CD4-positive, alpha-beta T cell treated with Interleukin-21 for 1 hour (primary cell): ENCODE measurements around the gene DPYSL4.
A peak's percentile ranks its signal among the peaks of the same experiment; 100 is the strongest.

ENCODE experiments used
- DNase-seq: peaks from one replicate; pipeline ENCODE4 v3.0.0-alpha.2; 2020

Gene DPYSL4

DNA sequence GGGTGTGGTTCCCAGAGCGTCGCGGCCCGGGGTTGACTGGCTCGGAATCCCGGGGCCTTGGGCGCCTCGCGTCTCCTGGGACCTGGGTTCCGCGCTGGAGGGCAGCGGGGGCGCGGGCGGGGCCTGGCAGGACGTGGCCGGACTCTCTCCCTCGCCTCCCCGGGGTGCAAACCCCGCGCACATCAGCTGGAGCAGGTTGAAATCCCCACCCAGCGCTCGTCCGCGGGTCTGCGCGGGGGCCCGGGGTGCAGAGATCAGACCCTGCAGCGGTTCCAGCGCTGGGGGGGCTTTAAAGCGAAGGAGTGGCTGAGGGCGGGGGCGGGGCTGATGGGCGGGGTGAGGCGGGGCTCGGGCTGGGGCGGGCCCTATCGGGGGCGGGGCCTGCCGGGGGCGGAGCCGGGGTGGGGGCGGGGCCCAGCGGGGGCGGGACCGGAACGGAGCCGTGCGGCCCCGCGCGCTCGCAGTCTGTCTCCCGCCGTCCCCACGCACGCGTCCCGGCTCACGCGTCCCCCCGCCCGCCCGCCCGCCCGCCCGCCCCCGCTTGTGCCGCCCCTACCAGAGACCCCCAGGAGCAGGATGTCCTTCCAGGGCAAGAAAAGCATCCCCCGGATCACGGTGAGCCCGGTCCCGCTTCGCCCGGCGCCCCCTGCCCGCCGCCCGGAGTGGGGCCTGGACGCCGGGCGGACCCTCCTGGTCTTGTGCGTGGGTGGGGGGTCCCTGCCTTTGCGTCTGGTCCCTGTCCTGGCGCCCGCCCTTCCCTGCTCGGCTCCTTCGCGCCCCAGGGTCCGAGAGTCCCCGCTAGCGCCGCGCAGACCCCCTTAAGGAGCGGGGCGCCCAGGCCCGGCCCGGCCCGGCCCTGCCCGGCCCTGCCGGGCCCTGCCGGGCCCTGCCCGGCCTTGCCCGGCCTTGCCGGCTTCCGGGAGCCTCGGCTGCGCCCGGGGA lies at the start of gene DPYSL4:
Gene DPYSL4 (plus strand): TSS at position 461 of the 942 bp plus-strand sequence. CDS start 116 bp downstream, at position 577.
- DNase-seq = no peak

DNA sequence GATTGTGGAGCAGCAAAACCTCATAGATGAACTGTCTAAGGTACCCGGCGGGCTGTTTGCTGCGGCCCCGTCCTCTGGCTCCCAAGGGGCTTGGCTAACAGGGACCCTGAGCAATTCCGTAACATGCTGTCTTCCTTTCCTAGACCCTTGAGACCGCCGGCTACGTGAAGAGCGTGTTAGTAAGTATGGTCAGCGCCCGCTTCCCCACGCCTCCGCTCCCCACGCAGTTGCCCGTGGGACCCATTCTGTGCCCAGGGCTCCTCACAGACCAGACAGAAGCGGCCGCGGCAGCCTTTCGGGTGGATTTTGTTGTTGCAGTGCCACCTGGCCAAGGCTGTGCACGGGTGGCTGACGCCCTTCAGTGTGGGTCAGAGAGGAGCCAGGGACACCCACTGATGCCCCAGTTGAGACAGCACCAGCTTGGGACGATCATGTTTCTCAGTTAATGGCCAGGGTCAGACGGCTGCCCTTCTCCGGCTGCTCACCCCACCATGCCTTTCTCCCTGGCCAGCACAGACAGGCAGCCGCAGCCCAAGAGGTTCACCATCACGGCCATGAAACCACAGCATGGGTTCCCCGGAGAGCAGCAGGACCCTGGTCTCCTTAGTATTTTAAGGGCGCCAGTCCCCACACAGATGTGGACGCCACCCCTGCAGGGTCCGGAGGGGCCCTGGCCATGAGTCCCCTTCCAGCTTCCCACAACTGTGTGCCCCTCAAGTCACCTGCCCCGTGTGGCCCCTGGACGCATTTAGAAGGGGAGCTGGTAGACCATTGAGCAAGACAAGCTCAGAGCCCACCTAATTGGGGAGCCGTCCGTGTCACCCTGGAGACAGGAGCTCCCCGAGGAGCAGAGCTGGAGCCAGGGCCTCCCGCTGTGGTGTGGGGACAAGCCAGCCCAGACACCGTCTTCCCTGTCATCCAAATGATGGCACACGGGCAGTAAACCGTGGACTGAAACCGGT lies 49.4 kb upstream of the DPYSL4 start:
- no peak for DNase-seq

DNA sequence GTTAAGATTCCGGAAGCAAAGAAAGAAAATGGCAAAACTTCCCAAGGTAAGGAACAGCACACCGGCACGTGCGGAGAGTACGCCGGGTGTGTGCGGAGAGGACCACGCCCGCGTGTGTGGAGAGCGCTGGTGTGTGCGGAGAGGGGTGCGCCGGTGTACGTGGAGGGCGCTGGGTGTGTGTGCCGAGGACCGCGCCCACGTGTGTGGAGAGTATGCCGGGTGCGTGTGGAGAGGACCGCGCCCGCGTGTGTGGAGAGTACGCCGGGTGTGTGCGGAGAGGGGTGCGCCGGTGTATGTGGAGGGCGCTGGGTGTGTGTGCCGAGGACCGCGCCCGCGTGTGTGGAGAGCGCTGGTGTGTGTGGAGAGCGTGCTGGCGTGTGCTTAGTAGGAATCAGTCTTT lies 48.6 kb upstream of the DPYSL4 start:
- DNase-seq = no peak

DNA sequence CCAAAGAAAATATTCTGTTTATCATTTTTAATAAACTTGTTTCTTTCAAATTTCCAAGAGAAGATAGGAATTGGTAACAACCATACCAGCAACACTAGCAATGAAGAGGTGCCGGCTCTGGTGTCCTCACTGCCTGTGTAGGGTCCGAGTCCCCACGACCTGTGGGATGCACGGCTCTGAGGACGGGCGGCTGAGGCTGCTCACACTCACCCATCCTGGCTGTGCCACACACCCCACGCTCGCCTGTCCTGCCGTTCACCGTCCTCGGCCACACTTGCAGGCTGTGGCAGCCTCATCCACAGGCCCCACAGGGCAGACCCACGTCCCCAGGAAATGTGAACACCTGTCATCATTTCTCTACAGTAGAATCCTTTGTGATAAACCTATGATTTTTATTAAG lies 48.2 kb upstream of the DPYSL4 start:
- DNase-seq = no peak

DNA sequence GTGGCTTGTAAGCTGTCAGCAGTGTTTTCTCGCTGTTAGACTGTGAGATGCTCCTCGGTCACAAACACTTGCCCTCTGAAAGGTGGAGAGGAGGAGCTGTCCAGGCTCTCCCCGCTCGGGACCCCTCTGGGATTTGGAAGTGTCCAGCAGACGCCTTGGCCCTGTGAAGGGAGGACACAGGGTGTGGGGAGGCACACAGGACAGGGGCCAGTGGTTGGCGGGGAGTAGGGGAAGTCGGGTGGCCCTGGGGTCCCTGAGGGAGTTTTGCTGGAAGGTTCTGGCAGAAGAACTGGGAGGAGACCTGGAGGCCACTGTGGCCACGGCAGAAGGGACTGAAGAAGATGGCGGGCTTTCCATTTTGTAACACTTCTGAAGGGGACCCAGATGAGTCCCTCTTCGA lies 47.2 kb upstream of the DPYSL4 start:
- no peak for DNase-seq

DNA sequence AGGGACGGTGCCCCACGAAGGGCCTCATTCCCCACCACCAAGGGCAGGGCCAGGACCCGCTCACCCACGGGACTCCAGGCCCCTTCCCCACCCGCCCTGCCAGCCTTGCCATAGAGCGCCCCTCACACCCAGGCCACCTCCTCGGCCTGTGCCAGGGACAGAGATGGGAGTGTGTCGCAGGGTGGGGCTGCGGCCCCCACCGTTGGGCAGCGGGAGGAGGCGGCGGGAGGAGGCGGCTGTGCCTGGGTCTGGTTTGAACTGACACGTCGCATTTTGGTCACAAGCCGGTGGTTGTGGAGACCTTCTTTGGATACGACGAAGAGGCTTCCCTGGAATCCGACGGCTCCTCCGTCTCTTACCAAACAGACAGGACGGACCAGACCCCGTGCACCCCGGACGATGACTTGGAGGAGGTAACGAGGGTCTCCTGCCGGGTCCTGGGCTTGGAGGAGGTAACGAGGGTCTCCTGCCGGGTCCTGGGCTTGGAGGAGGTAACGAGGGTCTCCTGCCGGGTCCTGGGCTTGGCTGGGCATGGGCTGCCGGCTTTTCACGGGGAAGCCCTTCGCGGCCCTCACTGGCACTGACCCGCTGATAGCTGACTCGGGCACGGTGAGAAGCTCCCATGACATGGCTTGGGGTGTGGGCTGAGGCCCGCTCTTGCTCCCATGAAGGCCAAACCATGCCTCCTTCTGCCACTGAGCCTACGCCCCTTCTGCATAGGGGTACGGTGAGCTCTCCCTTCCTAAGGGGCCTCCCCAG lies 46.4 kb upstream of the DPYSL4 start:
- no peak for DNase-seq

DNA sequence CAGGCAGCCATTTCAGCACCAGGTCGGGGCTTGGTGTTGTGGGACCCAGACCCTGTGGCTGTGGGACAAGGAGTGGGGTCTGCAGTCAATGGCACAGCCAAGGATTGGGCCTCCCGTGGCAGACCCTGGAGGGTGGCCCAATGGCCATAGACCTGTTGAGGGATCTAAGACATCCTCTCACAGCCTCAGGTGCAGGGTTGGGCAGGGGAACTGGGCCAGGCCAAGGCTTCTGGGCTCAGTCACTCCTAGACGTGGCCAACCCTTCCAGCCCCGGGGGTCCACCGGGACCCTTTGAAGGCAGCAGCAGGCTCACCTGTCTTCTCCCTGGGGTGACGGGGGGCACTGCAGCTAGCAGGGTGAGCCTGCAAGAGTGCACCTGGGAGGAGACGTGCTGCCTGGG lies 45.7 kb upstream of the DPYSL4 start:
- no peak for DNase-seq

DNA sequence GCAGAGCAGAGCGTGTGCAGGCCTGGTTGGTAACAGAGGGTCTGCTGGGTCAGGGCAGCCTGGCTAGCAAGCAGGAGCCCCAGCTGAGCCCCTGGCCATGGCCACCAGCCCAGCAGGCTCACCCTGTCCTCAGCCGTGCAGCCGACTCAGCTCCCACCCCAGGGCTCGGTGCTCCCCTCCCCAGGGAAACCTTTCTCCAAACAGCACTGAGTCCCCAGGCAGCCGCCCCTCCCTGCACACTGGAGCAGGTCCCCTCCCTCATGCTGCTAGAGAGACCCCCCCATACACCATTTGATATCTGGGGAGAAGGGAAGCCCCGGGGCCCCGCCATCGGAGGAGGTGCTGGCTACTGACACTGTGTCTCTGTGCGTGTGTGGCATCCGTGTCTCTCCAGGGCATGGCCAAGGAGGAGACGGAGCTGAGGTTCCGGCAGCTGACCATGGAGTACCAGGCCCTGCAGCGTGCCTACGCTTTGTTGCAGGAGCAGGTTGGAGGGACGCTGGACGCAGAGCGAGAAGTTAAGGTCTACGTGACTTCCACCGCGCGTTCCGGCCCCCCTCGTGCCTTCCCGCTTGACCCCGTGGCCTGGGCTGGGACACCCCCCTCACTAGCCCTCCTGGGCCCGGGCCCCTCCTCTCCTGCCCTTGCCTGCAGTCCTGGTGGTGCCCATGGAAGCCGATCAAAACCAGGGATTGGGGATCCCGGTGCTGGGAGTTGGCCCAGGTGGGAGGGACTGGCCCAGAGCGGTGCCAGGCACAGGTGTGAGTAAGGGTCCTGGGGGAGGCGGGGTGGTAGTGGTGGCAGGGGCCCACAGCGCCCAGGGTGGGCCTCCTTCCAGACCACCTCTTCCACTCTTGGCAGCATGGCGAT lies 45.0 kb upstream of the DPYSL4 start:
- DNase-seq = no peak

DNA sequence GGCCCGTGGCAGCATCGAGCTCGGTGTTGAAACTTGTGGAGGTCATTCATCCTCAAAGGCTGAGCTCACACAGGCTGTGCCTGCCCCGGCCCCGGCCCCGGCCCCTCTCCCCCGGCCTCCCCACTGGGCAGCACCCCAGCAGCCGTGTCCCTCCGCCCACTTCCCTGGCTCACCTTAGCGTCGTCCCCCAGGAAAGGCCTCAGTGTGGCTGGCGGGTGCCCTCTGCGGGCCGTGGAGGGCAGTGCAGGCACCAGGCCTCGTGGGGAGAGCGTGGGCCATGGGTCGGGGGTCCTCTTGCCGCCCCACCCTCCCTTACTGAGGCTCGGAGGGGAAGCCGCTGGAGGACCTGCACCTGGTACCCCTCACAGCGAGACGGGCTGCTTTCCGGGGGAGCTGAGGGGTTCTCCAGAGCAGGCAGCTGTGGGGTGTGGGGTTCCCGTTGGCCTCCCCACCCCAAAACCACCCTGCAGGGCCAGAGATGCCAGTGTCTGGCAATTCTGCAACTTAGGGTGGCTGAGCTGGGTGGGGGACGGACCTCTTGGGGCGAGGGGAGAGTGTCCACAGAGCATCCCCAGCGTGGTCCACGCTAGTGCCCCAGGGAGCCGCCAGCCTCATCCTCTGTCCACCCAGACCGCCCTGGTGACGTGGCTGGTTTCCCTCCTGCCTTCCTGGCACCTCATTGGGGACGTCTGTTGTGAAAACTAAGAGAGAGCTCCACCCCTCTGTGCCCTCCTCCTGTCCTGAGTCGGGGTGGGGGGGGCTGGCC lies 44.2 kb upstream of the DPYSL4 start:
- DNase-seq = peak; percentile 44

DNA sequence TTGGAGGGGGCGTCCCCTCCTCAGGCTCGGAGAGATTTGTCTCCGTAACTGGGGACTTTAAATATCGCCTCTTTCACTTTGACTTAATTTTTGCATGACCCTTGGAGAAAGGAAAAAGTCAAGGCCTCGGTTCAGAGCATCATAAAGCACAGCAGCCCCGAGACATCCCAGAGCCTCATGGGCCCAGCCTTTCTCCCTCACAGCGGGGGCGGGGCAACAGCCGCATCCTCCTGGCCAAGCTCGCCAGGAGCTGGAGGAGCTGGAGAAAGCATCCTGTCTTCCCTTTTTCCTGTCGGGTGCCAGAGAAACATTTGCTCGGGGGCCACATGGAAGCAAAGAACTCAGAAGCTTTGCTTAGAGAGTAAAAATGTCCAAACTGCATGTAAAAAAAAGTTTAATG lies 43.6 kb upstream of the DPYSL4 start:
- no peak for DNase-seq

DNA sequence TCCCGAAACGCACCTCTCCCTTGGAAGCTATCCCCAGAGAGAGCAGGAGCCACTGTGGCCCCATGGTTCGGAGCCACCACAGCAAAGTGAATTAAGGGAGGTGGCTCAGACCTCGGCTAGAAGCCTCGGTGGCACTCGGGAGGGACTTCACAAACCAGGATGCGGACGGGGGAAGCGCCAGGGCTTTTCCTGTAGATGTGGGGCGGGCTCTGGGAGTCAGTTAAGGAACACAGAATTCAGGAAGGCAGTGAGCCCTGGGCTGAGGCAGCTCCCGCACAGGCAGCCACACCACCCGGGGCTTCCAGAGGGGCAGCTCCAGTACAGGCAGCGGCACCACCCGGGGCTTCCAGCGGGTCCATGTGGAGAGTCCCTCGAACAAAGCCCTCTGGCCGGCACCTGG lies 42.7 kb upstream of the DPYSL4 start:
- DNase-seq = no peak

GRCh38 chr10:132145002-132145401 lies 41.7 kb upstream of the DPYSL4 start:
- no peak for DNase-seq

GRCh38 chr10:132145521-132146185 lies 41.1 kb upstream of the DPYSL4 start:
- DNase-seq = no peak

DNA sequence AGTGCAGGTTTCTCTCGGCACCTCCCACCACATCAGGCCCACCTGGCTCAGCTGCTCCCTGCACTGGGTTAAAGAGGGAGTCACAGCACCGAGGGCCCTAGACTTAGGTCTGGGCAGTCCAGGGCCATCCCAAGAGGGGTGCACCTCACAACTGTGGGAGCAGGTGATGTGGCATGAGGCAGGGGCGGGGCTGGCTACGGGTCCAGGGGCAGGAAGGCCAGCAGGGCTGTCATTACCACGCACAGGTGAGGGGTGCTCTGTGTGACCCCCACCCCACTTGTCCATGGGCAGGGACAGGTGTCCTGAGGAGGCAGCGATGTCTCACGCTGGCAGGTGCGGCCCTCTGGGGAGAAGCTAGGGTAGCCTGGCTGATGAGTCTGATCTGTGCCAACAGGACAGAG lies 40.5 kb upstream of the DPYSL4 start:
- no peak for DNase-seq

- DNase-seq = no peak
These were observed 39.5 kb upstream of the DPYSL4 start for GRCh38 chr10:132146941-132147915.

GRCh38 chr10:132148261-132149251 lies 38.2 kb upstream of the DPYSL4 start:
- DNase-seq = no peak

GRCh38 chr10:132149271-132149670 lies 37.5 kb upstream of the DPYSL4 start:
- DNase-seq = no peak

- DNase-seq = no peak
These were observed 36.8 kb upstream of the DPYSL4 start for GRCh38 chr10:132149917-132150316.
